Endothelial cell of umbilical vein (primary cell): ENCODE results near the gene TSTD2. TPM values are rescaled to one million over a fixed set of nuclear protein-coding genes. Genes with fewer than 3 reads are reported as not detected.

Source experiments
- BruUV-seq: library from RNA; stranded (reverse); fragments of 400-500 nt; replicated peaks from 2 replicates; lab custom pipeline; 2021; lab: Mats Ljungman, UMichigan
- CTCF ChIA-PET: fragments of 300-600, 350-600 bp; sonication (Branson Sonifier 250); formaldehyde crosslinking; loops from one replicate; lab custom pipeline; 2021; ENCODE audit warnings: antibody characterized with exemption, inconsistent platforms; lab: Charles Lee
- POLR2A ChIA-PET: fragments of 300-600, 350-600 bp; sonication (Branson Sonifier 250); formaldehyde crosslinking; loops from one replicate; lab custom pipeline; 2021; ENCODE audit warnings: antibody characterized with exemption, inconsistent platforms; lab: Charles Lee
- DNase-seq: peaks from one replicate; pipeline ENCODE4 v3.0.0-alpha.2; 2011; ENCODE audit warnings: low read depth, low spot score
- FAIRE-seq: peaks from 2 replicates; lab custom pipeline; 2011; peaks lifted over from hg19 to GRCh38; lab: Jason Lieb, UNC
- H2AFZ ChIP-seq: 2 replicates; pipeline ENCODE4 v1.6.0; 2012; ENCODE audit warnings: low read depth, low read length, control low read depth, inconsistent platforms
- H3K27ac ChIP-seq: 2 replicates; pipeline ENCODE4 v1.5.1; 2011; ENCODE audit warnings: low read depth, mild to moderate bottlenecking, control low read depth, low read length, moderate library complexity; ENCODE audit not compliant: insufficient read depth
- H3K27me3 ChIP-seq, 2 experiments: 2 replicates each; pipeline versions ENCODE4 v1.6.0 to v1.6.1; 2011; ENCODE audit warnings: low read length in 2 of 2, mixed read lengths in 1 of 2; ENCODE audit not compliant: control insufficient read depth in 2 of 2, insufficient read depth in 2 of 2
- H3K36me3 ChIP-seq, 2 experiments: 2 replicates in 1 of 2; 3 replicates in 1 of 2; pipeline ENCODE4 v1.5.1; 2011; ENCODE audit warnings: low read length in 2 of 2, mild to moderate bottlenecking in 1 of 2, moderate library complexity in 1 of 2; ENCODE audit not compliant: control insufficient read depth in 2 of 2, insufficient read depth in 2 of 2; ENCODE audit errors: extremely low read depth in 1 of 2
- H3K4me1 ChIP-seq: 3 replicates; pipeline ENCODE4 v1.5.1; 2011; ENCODE audit warnings: mild to moderate bottlenecking, low read length; ENCODE audit not compliant: control insufficient read depth, insufficient read depth; ENCODE audit errors: extremely low read depth
- H3K4me2 ChIP-seq: 2 replicates; pipeline ENCODE4 v1.6.1; 2011; ENCODE audit warnings: low read length, control low read depth, mixed read lengths; ENCODE audit not compliant: insufficient read depth
- H3K4me3 ChIP-seq, 3 experiments: fragments of 200-600 bp in 1 of 3; sonication (generic), shearing (Covaris generic) in 1 of 3; replicated peaks in 1 of 3; 2 replicates each; pipeline ENCODE4 v1.5.1; 2011 to 2016; ENCODE audit warnings: control low read depth in 3 of 3, low read length in 3 of 3, mild to moderate bottlenecking in 2 of 3, inconsistent platforms in 1 of 3, low read depth in 1 of 3, moderate library complexity in 1 of 3; ENCODE audit not compliant: insufficient read depth in 1 of 3
- H3K79me2 ChIP-seq: 2 replicates; pipeline ENCODE4 v1.6.0; 2012; ENCODE audit warnings: low read length, inconsistent platforms; ENCODE audit not compliant: control insufficient read depth, insufficient read depth
- H3K9ac ChIP-seq: replicated peaks from 2 replicates; pipeline ENCODE3; 2011; ENCODE audit warnings: low read length, control low read depth; ENCODE audit not compliant: insufficient read depth; ENCODE audit errors: extremely low read depth
- H3K9me1 ChIP-seq: replicated peaks from 3 replicates; pipeline ENCODE4 v1.6.0; 2011; ENCODE audit warnings: mild to moderate bottlenecking, low read length; ENCODE audit not compliant: control insufficient read depth, insufficient read depth; ENCODE audit errors: extremely low read depth
- H3K9me3 ChIP-seq: replicated peaks from 2 replicates; pipeline ENCODE4 v1.5.1; 2012; ENCODE audit warnings: low read length, inconsistent platforms; ENCODE audit not compliant: control insufficient read depth, insufficient read depth
- H4K20me1 ChIP-seq: replicated peaks from 2 replicates; pipeline ENCODE3; 2011; ENCODE audit warnings: mild to moderate bottlenecking, low read length; ENCODE audit not compliant: control insufficient read depth, insufficient read depth; ENCODE audit errors: extremely low read depth
- CTCF ChIP-seq, 2 donors: IDR thresholded peaks; 1 replicate in 1 of 2; 2 replicates in 1 of 2; pipeline ENCODE4 v1.5.1; 2011; ENCODE audit warnings: low read length in 2 of 2, mild to moderate bottlenecking in 2 of 2, moderate library complexity in 2 of 2, control low read depth in 1 of 2, inconsistent platforms in 1 of 2, low read depth in 1 of 2; ENCODE audit not compliant: insufficient read depth in 1 of 2; ENCODE audit errors: extremely low read depth in 1 of 2
- EZH2 ChIP-seq: IDR thresholded peaks from 2 replicates; pipeline ENCODE4 v1.6.1; 2012; ENCODE audit warnings: borderline replicate concordance, low read depth, mild to moderate bottlenecking, moderate library complexity, low read length, inconsistent platforms; ENCODE audit not compliant: severe bottlenecking
- FOS ChIP-seq: IDR thresholded peaks from 2 replicates; pipeline ENCODE4 v1.6.1; 2011; ENCODE audit warnings: mild to moderate bottlenecking, low read length, moderate library complexity, borderline replicate concordance; ENCODE audit not compliant: insufficient read depth
- GATA2 ChIP-seq: IDR thresholded peaks from 2 replicates; pipeline ENCODE4 v1.7.0; 2011; ENCODE audit warnings: low read depth, mild to moderate bottlenecking, moderate library complexity, mixed read lengths, low read length; ENCODE audit not compliant: insufficient read length, insufficient read depth
- JUN ChIP-seq: IDR thresholded peaks from 2 replicates; pipeline ENCODE4 v1.6.1; 2011; ENCODE audit warnings: borderline replicate concordance, low read depth; ENCODE audit not compliant: insufficient read length, insufficient read depth
- MAX ChIP-seq: IDR thresholded peaks from 2 replicates; pipeline ENCODE4 v1.6.1; 2011; ENCODE audit not compliant: insufficient read depth, insufficient read length
- MYC ChIP-seq: IDR thresholded peaks from one replicate; pipeline ENCODE4 v1.6.1; 2011; ENCODE audit warnings: mild to moderate bottlenecking, low read depth, low read length
- POLR2A ChIP-seq: IDR thresholded peaks from 2 replicates; pipeline ENCODE4 v1.6.1; 2012; ENCODE audit warnings: low read depth, mild to moderate bottlenecking, control low read depth, low read length
- POLR2AphosphoS5 ChIP-seq: IDR thresholded peaks from 2 replicates; pipeline ENCODE4 v1.6.1; 2012; ENCODE audit warnings: low read depth, mild to moderate bottlenecking, control low read depth, low read length, moderate library complexity; ENCODE audit not compliant: insufficient read depth
- dilution Hi-C: fragments of 300-500 bp; cut with MboI; formaldehyde crosslinking; loops from one replicate; pipeline ENCODE4 v1.15.0; 2019; ENCODE audit warnings: low sequenced_read_pairs; ENCODE audit not compliant: extremely low pct_ligation_motif_present
- intact Hi-C: fragments of 100-400 bp; cut with micrococcal nuclease; formaldehyde crosslinking; loops from one replicate; pipeline ENCODE4 v1.10.0; 2022
- polyA plus RNA-seq, 4 experiments: library from polyadenylated mRNA; depleted of rRNA in 3 of 4; stranded (reverse) in 3 of 4; unstranded in 1 of 4; fragments of >200 nt; gene quantifications; 2 replicates each; pipeline versions ENCODE4 v1.2.1 to v1.2.3, GENCODE V29; 2011 to 2012; ENCODE audit warnings: missing spikeins in 1 of 4
- total RNA-seq: library from RNA; stranded (reverse); gene quantifications from 2 replicates; pipeline ENCODE4 v1.2.3, GENCODE V29; 2021

TSTD2 gene
- total and polyA plus RNA-seq, 2 donors (not counting 3 experiments of a cell fraction or from before 2014, with no cell fraction given) = 13.7 to 15.9 TPM

GRCh38 chr9:97617939-97618416, 15.2 kb downstream of the TSTD2 start:
- FAIRE-seq = no peak
- no peaks in the 10 kb centered on the region for H3K27me3 ChIP-seq
- no peaks in the 10 kb centered on the region for H3K36me3 ChIP-seq
- no peaks in the 10 kb centered on the region for H3K9me3 ChIP-seq
- dilution Hi-C loops (loop anchor here (25.0 kb wide), 1 partner anchor 156 kb away; no protein-coding TSS in a partner anchor), intact Hi-C loops (loop anchor here (5.0 kb wide), 1 partner anchor 761 kb away; no protein-coding TSS in a partner anchor)
- no peaks in the 10 kb centered on the region for H3K79me2 ChIP-seq
- no peaks in the 10 kb centered on the region for H3K4me1 ChIP-seq
- H3K27ac ChIP-seq = no peak overlapping the region
- ChIA-PET POLR2A (no interaction called here), CTCF (interaction anchor here (0.6 to 5.4 kb wide), 5 partner anchors 16 to 232 kb away, joined by 3 to 537 read pairs (median 6); partner anchors contain the start of genes NCBP1 and TSTD2)
- H2AFZ ChIP-seq = no peak overlapping the region
- no peaks in the 10 kb centered on the region for H3K9me1 ChIP-seq
- TF ChIP-seq JUN (no peak), POLR2AphosphoS5 (no peak), CTCF (IDR thresholded peaks at IDR 0.05; ENCODE audit: extremely low read depth in 1 of 2, insufficient read depth in 1 of 2, low read depth in 1 of 2, low read length in 2 of 2) (no peak), MYC (no peak), GATA2 (no peak), POLR2A (no peak), FOS (no peak), EZH2 (no peak), MAX (no peak)
- no peak overlapping the region for H3K4me3 ChIP-seq
- peaks cover 4% of the 10 kb centered on the region for H4K20me1 ChIP-seq
- H3K9ac ChIP-seq = no peak overlapping the region
- no peak for DNase-seq
- no TSS peak for BruUV-seq
- no peak overlapping the region for H3K4me2 ChIP-seq
